Limb (tissue), 2 donors: Measurements from ENCODE around the gene ARHGEF17.

Source experiments
- DNase-seq, 2 donors: peaks; one replicate each; pipeline ENCODE4 v3.0.0-alpha.2; 2016; ENCODE audit errors: extremely low spot score in 2 of 2

The ARHGEF17 gene, protein sequence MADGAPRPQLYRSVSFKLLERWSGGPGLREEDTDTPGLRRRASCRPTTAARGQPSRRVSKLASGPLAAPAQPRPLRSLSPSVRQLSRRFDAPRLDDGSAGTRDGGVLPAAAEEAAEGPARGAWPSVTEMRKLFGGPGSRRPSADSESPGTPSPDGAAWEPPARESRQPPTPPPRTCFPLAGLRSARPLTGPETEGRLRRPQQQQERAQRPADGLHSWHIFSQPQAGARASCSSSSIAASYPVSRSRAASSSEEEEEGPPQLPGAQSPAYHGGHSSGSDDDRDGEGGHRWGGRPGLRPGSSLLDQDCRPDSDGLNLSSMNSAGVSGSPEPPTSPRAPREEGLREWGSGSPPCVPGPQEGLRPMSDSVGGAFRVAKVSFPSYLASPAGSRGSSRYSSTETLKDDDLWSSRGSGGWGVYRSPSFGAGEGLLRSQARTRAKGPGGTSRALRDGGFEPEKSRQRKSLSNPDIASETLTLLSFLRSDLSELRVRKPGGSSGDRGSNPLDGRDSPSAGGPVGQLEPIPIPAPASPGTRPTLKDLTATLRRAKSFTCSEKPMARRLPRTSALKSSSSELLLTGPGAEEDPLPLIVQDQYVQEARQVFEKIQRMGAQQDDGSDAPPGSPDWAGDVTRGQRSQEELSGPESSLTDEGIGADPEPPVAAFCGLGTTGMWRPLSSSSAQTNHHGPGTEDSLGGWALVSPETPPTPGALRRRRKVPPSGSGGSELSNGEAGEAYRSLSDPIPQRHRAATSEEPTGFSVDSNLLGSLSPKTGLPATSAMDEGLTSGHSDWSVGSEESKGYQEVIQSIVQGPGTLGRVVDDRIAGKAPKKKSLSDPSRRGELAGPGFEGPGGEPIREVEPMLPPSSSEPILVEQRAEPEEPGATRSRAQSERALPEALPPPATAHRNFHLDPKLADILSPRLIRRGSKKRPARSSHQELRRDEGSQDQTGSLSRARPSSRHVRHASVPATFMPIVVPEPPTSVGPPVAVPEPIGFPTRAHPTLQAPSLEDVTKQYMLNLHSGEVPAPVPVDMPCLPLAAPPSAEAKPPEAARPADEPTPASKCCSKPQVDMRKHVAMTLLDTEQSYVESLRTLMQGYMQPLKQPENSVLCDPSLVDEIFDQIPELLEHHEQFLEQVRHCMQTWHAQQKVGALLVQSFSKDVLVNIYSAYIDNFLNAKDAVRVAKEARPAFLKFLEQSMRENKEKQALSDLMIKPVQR (N-terminal part only)

DNA sequence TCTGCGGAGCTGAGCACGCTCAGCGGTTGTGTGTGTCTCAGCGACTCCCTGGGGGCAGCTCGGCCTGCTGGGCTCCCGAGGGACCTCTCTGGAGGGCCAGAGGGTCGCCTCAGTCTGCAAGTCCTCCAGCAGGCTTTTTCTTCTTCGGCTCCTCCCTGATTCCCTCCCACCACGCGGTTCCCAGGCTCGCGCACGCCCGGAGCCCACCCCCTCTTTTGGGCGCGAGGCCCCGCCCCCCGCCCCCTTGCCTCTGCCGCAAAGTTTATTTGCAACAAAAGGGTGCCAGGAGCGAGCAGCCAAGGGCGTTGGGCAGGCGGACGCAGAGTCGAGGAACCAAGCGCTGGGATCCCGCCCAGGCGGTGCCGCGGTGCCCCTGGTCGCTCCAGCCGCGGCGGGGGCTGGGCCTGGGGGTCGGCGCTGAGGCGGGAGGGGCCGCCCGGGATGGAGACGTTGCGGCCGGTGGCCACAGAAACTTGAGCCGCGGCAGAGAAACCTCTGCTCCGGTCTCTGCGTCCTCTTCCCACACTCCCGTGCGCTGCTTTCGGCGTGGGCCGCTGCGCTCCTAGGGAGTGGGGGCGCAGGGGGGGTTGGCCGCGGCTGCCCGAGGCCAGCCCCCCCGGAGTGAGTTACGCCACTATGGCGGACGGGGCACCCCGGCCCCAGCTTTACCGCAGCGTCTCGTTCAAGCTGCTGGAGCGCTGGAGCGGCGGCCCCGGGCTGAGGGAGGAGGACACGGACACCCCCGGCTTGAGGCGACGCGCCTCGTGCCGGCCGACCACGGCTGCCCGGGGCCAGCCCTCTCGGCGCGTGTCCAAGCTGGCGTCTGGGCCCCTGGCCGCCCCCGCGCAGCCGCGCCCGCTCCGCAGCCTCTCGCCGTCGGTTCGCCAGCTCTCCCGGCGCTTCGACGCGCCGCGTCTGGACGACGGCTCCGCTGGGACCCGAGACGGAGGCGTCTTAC is at the start of gene ARHGEF17:
Gene ARHGEF17, plus strand, starts transcription at position 274 of the 958 bp plus-strand sequence. Its CDS starts 363 bp downstream, at position 637.
- peak; percentile 86 to 94 for DNase-seq

DNA sequence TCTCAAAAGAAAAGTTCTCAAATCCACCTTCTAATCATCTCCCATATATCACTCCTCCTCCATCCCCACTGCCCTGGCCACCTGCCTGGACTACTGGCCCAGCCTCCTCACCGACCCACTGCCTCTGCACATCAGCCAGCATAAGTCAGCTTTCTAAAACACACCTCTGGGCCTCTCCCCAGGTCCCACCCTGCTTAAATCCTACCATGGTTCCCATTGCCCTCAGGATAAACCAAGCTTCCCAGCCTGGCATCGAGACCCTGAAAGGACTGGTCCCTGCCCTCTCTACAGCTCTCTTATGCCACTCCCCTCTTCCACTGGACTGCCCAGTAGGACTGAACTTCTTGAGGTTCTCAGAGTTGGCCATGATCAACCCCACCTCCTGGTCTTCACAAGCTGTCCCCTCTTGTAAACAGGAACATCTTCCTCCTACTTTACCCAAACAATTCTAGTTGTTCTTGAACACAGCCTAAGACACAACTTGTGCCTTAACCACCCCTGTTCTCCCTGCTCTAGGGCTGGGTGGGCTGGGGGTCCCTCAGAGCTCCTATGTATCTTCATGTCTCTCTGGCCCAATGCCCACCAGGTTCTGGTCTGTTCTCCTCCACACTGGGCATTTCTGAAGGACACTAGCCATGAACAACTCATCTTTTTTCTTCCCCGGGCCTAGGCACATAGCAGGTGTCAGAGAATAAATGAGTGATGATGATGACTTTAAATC is 48.5 kb upstream of the ARHGEF17 start:
- DNase-seq: peak in 1 of 2 donors; percentile 8

DNA sequence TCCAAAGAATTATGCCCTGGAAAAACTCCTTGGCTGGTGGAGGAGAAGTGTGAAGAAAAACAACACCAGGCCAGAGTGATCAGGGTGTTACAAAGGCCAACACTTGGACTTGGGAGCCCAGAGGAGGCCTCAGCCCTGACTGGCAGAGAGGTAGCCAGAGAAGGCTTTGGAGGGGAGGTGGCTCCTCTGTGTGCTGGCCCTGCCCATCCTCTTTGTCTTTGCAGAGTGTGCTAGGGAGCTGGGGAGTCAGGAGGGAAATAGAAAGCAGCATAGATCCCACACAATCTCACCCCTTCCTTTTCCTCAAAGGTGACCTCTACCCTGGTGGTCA is 48.0 kb upstream of the ARHGEF17 start:
- no peak for DNase-seq

DNA sequence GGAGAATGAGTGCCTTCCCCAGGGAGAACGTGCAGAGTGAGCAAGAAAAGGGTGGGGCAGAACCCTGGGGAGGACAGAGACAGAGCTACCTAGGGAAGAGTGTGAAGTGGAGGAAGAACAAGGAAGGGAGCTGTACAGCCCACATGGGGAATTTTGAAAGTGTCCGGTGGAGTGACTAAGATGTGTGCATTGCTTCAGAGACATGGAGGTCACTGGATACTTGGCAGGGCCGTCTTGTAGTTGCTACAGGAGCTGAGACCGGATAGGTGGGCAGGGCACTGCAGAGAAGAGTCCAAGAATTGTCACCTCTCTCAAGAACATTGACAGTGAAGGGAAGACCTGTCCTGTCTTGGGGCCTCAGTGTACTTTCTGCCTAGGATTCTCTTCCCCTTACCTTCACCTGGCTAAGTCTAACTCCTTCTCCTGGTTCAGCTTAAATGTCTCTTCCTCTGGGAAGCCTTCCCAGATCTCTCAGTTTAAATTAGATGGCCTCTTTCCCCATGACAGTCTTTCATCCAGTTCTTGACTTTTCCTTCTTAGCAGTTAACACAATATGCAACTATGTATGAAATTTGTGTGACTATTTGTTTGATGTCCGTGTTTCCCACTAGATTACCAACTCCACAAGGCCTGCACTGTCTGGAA is 45.1 kb upstream of the ARHGEF17 start:
- peak in 1 of 2 donors; percentile 12 for DNase-seq

DNA sequence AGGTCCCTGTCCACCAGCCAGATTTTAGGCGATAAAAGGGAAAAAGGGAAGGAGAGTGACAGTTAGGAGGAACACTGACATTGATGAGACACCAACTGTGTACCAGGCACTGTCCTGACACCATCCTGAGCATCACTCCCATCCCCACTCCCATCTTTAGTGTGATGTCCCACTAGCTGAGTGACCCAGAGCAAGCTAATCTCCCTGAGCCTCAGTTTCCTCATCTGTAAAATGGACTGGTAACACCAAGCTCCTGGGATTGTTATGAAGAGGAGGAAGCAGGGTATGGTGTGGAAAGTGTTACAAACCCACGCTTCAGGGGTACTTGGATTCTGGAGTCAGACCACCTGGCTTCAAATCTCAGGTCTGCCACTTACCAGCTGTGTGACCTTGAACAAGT is 44.4 kb upstream of the ARHGEF17 start:
- DNase-seq: peak in 1 of 2 donors; percentile 9

DNA sequence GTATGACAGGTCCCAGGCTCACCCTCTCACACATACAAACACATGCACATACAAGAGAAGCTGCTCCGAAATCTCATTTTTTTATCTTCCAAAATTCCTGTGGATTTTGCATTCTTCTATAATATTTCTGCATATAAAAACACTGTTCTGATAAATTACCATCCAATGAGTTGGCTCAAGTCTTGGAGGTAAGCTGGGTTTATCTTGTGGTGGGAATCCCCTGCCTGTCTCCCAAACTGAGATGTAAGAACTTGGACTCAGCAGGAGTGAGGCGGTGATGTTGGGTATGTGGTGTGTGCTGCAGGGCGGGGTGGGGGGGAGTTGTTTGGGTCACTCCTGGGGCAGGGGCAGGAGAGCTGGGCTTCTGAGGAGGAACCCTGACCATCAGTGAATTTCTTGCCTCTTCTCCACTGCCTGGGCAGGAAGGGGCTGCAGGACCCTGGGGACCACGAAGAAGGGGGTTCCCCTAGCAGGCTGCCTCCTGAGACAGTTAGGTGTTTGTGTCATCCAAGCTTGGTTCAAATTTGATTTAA is 42.7 kb upstream of the ARHGEF17 start:
- peak in 1 of 2 donors; percentile 10 for DNase-seq

DNA sequence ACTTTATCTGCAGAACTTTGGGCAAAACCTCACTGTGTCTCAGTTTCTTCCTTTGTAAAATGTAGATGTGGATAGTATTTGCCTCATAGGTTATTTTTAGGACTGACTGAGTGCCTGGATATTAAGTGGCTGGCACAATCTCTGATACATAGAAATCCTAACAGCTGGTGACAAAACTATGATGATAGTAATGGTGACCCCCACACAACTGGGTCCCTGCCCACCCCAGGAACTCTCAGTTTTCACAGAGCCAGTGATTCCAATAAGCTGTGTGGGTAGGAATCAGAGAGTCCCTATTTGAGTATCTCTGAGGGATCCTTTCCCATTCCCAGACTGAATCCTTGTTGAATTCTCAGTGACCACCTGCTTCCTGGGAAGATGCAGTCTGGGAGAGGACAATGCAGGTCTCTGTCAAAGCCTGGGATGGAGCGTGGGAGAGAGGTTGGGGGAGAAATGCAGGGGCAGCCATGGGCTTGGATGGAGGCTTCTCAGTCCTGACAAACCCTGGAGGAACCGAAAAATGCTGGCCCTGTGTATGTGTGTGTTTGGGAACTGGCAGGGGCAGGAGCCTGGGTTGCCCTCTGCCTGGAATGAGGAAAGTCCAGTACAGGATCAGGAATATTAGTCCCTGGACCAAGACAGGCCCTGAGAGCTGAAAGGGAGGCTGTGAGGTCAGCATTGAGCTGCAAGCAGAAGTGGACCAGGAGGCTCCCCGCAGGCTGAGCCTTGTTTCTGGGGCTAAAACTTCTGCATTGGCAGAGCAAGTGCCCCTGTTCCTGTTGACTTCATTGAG is 42.0 kb upstream of the ARHGEF17 start:
- peak in 1 of 2 donors; percentile 16 for DNase-seq

DNA sequence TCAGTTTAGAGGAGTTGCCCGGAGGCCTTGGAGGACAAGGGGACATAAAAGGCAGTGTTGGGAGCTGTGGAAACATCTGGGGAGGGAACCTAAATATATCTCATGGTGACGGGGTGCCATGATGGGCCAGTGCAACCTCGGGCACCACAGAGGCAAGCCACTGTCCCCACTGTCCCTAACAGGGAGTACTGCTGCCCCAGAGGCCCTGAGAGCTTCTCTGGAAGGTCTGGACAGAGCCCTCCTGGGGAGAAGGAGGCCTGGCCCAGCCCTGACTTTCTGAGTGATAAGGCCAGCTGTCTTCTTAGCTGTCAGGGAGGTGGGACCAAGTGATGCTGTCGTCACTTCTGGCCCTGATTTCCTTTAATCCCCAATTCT is 41.4 kb upstream of the ARHGEF17 start:
- DNase-seq: peak in 1 of 2 donors; percentile 26

DNA sequence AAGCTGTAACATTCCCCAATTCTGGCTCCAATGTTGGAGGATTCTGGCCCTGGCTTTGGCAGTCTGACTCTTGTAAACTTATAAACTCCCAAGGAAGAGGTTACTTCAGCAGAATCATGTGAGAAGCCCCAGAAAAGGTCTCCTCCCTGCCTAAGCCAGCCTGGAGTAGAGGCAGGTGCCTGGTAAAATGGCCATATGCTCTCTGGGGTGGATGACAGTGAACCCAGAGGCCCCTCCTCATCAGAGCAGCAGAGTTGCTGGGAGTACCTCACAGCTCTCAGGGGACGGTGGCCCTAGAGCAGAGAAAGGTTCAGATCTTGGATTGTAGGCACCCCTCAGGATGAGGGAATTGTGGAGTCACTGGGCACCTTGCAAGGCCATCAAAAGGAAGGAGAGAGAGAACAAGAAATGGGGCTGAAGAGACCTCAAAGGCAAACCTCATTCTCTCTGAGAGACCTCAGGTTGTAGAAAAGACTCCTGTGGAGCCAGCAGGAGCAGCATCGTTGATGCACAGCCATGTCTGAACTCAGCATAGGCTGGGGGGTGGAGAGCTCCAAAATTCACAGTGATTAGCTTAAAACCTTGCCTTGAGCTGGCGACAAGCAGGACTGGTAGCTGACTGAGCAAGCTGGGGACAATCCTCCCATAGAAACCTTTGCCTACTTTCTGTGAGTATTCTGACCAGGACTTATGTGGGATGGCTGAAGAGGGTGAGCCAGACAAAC is 40.8 kb upstream of the ARHGEF17 start:
- peak in 1 of 2 donors; percentile 13 for DNase-seq

DNA sequence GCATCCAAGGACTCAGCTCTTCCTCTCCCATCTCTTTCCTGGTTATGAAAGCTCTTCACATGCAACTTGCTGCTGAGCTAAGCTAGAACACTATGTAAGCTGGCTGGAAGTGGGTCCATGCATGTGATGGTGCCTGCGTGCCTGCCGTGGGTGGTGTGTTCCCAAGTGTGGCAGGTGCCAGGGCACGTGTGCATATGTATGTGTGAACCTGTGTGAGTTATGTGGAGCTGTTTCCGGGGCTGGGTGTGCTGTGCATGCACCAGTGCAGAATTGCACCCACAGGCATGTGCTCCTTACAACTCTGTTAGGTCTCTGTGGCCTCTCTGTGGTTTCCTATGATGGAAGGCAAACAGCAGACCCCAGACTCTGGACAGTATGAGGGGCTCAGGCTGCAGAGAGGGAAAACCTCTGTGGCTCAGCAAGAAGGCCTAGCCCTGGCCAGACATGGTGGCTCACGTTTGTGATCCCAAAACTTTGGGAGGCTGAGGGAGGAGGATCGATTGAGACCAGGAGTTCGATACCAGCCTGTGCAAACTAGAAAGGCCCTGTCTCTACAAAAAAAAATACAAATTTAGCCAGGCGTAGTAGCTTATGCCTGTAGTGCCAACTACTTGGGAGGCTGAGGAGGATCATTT is 40.1 kb upstream of the ARHGEF17 start:
- DNase-seq: peak in 1 of 2 donors; percentile 14

DNA sequence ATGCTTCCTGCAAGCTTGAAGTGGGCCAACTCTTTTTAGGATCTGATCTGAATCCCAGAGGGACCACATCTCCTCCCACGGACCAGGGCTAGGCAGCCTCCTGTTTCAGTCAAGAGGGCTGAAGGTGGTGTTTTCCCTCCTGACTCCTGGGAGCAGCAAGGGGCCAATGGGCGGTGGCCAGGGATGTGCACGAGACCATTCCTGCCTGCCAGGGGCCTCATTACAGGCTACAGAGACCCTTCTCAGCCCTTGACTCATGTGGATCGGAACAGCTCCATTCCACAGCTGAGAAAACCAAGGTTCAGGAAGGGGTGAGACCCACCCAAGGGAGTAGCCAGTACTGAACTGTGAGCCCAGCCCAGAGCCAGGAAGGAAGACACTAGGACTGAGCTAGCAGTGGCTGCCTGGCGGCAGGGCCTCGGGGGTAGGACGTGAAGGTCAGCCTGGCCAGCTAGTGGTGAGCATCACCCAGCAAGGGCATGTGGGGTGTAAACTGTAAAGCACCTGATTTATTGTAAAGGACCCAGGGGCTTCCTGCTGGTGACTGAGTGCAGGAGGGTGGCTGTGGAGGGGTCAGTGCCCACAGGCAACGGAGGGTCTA is 39.3 kb upstream of the ARHGEF17 start:
- DNase-seq: peak in 1 of 2 donors; percentile 11

DNA sequence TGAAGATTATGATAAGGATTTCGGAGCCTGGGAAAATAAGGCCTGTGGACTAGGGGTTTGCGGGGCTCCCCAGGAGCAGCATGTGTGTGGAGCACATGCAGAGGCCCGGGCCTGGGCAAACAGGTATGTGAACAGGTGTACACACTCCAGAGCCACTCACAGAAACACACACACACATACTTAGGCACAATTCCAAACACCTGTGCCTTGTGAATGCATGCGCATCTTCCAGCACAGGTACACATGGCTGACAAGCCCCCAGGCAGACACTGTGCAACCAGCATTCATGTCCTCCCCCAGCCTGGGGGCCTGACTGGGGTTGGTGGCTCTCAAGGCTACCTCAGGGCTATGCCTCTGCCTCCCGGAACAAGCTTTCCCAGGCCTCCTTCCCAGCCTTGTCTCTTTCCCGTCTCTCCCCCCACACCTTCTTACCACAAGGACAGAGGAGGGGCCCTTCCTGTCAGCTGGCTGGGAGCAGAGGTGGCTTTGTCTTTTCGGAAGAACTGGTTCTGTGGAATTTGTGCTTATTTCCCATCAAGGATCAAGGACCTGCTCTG is 38.5 kb upstream of the ARHGEF17 start:
- DNase-seq: peak in 1 of 2 donors; percentile 27

DNA sequence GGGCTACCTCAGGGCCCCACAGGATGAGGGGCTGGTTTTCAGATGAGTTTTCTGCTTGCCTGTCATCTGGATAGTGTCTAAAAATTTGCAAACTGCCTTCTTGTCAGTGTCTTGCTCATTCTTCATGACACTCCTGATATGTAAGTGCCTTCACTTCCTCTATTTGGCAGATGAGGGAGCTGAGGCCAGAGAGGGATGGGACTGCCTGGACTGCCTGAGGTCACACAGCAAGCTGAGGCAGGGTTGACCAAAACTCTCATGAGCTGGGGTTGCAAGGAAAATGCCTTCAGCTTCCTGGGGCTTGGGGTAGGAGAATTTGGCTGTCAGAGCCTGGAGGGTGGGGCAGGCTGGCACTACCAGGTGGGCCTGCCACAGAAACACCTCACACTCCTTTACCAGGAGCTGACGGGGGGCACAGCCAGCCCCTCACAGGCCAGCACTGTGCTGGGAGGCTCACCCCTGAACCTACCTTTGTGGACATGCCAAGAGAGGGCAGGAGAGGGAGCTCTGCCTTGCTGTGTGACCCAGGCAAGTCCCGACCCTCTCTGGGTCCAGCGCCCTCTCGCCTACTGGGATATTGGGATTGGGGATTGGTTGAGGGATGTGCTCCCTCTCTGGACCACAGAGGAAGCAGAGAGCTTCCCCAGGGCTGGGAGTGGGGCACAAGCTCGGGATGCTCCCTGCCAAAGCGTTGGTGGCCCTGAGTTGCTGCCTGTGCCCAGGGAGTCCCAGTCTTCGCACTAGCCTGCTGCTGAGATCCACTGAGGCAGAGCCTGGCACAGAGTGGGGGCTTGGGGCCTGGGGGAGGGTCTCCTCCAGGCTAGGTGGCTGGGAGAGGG is 37.8 kb upstream of the ARHGEF17 start:
- DNase-seq: peak in 1 of 2 donors; percentile 13

DNA sequence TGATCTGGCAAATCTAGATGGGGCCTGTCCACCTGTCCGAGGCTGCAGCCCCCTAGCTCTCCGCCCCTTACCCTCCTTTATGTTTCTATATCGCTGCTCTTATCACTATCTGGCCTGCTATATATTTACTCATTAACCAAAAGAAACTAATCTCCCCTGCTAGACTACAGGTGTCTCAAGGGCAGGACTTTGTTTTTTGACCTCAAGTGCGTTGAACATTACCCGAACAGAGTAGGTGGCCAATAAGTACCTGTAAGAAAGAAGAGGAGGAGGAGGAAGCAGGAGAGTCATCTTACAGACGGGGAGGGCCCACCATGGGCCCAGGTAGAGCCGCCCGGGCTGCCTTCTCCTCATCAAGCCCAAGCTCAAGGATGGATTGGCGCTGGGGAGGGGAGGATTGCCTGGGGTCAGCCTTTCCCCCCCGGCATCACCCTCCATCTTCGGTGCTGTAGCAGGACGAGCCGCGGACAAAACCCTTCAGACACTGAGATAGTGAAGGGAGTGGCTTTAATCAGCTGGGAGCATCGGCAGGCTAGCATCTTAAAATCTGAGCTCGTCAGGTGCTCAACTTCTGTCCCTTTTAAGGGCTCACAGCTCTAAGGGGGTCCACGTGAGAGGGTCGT is 37.1 kb upstream of the ARHGEF17 start:
- peak in 1 of 2 donors; percentile 11 for DNase-seq

DNA sequence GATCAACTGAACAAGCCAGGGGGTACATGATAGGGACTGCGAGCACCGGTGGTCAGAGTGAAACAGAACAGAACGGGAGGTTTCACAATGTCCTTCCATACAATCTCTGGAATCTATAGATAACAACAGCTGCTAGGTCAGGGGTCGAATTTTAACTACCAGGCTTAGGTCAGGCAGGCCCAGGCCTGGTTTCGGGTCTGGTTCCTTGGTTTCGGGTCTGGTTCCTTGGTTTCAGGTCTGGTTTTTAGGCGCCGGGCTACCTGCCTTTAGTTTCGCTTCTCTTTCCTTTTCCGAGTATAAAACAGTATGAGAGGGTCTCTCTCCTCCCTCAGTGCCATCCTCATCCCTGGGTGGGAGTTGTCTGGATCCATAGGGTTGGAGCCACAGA is 36.6 kb upstream of the ARHGEF17 start:
- peak in 1 of 2 donors; percentile 7 for DNase-seq
